ENCODE measurements around the gene TAAR8.

DNA sequence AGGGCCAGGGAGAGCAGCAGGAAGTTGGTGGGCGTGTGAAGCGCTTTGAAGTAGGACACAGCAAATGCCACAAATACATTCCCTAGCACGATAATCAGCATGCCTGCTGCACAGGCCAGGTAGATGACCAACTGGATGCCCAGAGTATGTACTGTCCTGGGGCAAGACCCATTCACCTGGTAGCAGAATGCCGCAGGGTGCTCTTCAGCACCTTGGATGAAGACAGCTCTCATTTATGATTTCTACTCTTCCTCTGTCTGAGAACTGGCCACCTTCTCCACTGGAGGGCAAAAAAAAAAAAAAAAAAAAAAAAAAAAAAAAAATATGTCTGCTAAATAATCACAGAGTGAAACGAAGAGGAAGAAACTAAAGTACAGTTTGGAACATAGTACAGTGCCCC lies 37.0 kb downstream of the TAAR8 start, which contains the start of gene TAAR5:
- TF ChIP-seq POLR2AphosphoS5 (IDR thresholded peaks at IDR 0.05; ENCODE audit: low read depth) = no peak
- TF ChIP-seq, protein P1, sequence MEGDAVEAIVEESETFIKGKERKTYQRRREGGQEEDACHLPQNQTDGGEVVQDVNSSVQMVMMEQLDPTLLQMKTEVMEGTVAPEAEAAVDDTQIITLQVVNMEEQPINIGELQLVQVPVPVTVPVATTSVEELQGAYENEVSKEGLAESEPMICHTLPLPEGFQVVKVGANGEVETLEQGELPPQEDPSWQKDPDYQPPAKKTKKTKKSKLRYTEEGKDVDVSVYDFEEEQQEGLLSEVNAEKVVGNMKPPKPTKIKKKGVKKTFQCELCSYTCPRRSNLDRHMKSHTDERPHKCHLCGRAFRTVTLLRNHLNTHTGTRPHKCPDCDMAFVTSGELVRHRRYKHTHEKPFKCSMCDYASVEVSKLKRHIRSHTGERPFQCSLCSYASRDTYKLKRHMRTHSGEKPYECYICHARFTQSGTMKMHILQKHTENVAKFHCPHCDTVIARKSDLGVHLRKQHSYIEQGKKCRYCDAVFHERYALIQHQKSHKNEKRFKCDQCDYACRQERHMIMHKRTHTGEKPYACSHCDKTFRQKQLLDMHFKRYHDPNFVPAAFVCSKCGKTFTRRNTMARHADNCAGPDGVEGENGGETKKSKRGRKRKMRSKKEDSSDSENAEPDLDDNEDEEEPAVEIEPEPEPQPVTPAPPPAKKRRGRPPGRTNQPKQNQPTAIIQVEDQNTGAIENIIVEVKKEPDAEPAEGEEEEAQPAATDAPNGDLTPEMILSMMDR (conservative IDR thresholded peaks at IDR 0.05; ENCODE audit: low read depth in 2 of 2) = no peak
- no peak for TF ChIP-seq ZNF114 (CRISPR knock-in tag; IDR thresholded peaks at IDR 0.05)
- no peak for TF ChIP-seq EZH2 (IDR thresholded peaks at IDR 0.05; ENCODE audit: low read depth, unreplicated experiment)
